Adipocyte (in vitro differentiated cells): ENCODE measurements around the gene EYA2.
A peak's percentile ranks its signal among the peaks of the same experiment; 100 is the strongest.
"Not testable (repeated sequence)": the region's sequence is repeated elsewhere in the genome, so short reads cannot be mapped to it uniquely, and the experiment has no call there.

Source experiments
- DNase-seq: peaks from one replicate; pipeline ENCODE4 v3.0.0-alpha.2; 2015; ENCODE audit warnings: low read depth
- H3K27me3 ChIP-seq: replicated peaks from 2 replicates; pipeline ENCODE4 v1.7.0; 2013; ENCODE audit warnings: mild to moderate bottlenecking, low read length, moderate library complexity; ENCODE audit not compliant: control insufficient read depth, insufficient read depth
- H3K36me3 ChIP-seq: 2 replicates; pipeline ENCODE4 v1.7.0; 2013; ENCODE audit warnings: low read length, mild to moderate bottlenecking, moderate library complexity; ENCODE audit not compliant: control insufficient read depth, insufficient read depth, severe bottlenecking
- H3K4me1 ChIP-seq: 2 replicates; pipeline ENCODE4 v1.7.0; 2013; ENCODE audit warnings: mild to moderate bottlenecking, low read length, moderate library complexity; ENCODE audit not compliant: control insufficient read depth, insufficient read depth
- H3K4me3 ChIP-seq: 2 replicates; pipeline ENCODE4 v1.7.0; 2013; ENCODE audit warnings: mild to moderate bottlenecking, low read length, moderate library complexity
- H3K9ac ChIP-seq: 2 replicates; pipeline ENCODE4 v1.7.0; 2013; ENCODE audit warnings: mild to moderate bottlenecking, low read length, moderate library complexity
- H3K9me3 ChIP-seq: 2 replicates; pipeline ENCODE4 v1.7.0; 2013; ENCODE audit warnings: mild to moderate bottlenecking, low read length, moderate library complexity; ENCODE audit not compliant: control insufficient read depth

The EYA2 gene

DNA sequence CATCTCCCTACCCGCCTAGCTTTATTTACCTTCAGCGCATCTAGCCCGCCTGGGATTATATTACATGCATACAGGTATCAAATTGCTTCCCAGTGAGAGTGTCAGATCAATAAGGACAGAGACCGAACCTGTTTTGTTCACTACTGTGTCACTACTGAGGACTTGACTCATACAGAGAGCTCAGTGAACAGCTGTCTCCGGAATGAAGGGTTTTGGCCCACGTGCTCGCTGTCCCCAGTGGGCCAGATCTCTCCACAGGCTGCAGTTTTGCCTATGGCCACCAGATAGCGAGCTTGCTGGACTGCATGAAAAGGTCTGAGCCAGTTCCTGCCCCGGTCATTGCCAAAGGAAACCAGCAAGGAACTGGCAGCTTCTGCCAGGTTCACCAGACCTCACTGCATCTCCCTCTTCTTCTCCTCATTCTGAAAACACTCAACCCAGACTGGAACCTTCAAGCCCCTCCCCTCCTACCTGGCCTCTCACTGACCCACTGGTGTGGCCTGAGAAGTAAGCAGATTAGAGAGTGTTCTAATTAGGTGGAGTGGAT, 311.0 kb downstream of the EYA2 start:
- Histone ChIP-seq H3K27me3 (no peaks in the 10 kb centered on the region), H3K9me3 (no peaks in the 10 kb centered on the region), H3K4me3 (no peak overlapping the region), H3K9ac (peak overlapping the region; percentile 44), H3K4me1 (peaks cover 14% of the 10 kb centered on the region), H3K36me3 (peaks cover 24% of the 10 kb centered on the region)
- DNase-seq, result peak; percentile 48

- H3K9ac ChIP-seq, DNase-seq, H3K27me3 ChIP-seq, H3K9me3 ChIP-seq, H3K4me3 ChIP-seq: not testable (repeated sequence)
- peaks cover 33% of the 10 kb centered on the region for H3K36me3 ChIP-seq
- H3K4me1 ChIP-seq, result peaks cover 14% of the 10 kb centered on the region
These were observed 311.9 kb downstream of the EYA2 start for GRCh38 chr20:47206552-47206951.

- H3K4me3 ChIP-seq, result no peak overlapping the region
- H3K36me3 ChIP-seq, result peaks cover 38% of the 10 kb centered on the region
- no peak overlapping the region for H3K9ac ChIP-seq
- DNase-seq, result no peak
- no peaks in the 10 kb centered on the region for H3K27me3 ChIP-seq
- no peaks in the 10 kb centered on the region for H3K9me3 ChIP-seq
- peaks cover 14% of the 10 kb centered on the region for H3K4me1 ChIP-seq
These were observed 312.5 kb downstream of the EYA2 start for GRCh38 chr20:47206962-47207641.

GRCh38 chr20:47208534-47209174, 314.0 kb downstream of the EYA2 start:
- Histone ChIP-seq H3K27me3 (no peaks in the 10 kb centered on the region), H3K36me3 (peaks cover 54% of the 10 kb centered on the region), H3K4me1 (peaks cover 14% of the 10 kb centered on the region), H3K9me3 (no peaks in the 10 kb centered on the region), H3K4me3 (no peak overlapping the region), H3K9ac (no peak overlapping the region)
- DNase-seq, result no peak

DNA sequence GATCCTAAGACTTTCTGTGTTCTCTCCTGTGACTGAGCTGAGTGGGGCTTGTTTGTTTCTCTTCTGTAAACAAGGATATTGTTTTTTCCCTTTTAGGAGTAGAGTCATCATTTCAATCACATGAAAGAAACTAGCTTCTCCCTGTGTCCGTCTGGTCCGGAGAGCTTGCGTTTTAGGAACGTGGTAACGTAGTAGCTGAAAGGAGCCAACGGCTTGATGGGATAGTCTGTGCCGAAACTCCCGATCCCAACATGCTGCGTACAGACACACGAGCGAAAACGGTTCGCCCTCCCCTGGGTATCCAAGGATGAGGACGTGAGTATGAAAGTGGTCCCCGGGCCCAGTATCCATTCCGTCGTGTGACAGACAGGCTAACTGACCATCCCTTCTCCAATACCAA, 315.3 kb downstream of the EYA2 start:
- no peak overlapping the region for H3K4me3 ChIP-seq
- no peaks in the 10 kb centered on the region for H3K9me3 ChIP-seq
- no peak for DNase-seq
- no peak overlapping the region for H3K9ac ChIP-seq
- peaks cover 8% of the 10 kb centered on the region for H3K4me1 ChIP-seq
- H3K36me3 ChIP-seq, result peaks cover 67% of the 10 kb centered on the region
- no peaks in the 10 kb centered on the region for H3K27me3 ChIP-seq

GRCh38 chr20:47210470-47210869, 315.8 kb downstream of the EYA2 start:
- peaks cover 72% of the 10 kb centered on the region for H3K36me3 ChIP-seq
- no peaks in the 10 kb centered on the region for H3K27me3 ChIP-seq
- no peak overlapping the region for H3K4me3 ChIP-seq
- no peak for DNase-seq
- no peaks in the 10 kb centered on the region for H3K9me3 ChIP-seq
- H3K4me1 ChIP-seq, result peaks cover 5% of the 10 kb centered on the region
- H3K9ac ChIP-seq, result no peak overlapping the region

DNA sequence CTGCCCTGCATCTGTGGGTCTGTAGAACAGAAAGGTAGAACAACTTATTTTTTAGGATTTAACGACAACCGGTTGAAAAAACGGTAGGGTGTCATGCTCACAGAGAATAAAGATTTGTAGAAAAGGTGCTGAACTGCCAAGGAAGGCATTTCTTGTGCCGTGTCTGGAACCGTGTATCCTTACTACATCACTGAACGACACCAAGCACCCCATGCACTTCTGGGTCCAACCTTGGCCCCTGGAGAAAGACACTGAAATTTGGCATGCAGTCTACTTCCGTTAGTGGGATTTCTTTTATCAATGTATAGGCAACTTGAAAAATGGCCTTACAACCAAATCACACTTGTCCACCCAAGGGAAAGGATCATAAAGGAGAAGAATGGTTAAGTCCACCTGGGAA, 316.4 kb downstream of the EYA2 start:
- Histone ChIP-seq H3K9me3 (no peaks in the 10 kb centered on the region), H3K4me1 (peaks cover under 1% of the 10 kb centered on the region), H3K27me3 (no peaks in the 10 kb centered on the region), H3K36me3 (peaks cover 78% of the 10 kb centered on the region), H3K9ac (no peak overlapping the region), H3K4me3 (no peak overlapping the region)
- no peak for DNase-seq

GRCh38 chr20:47212606-47213207, 318.1 kb downstream of the EYA2 start:
- no peak overlapping the region for H3K4me3 ChIP-seq
- no peaks in the 10 kb centered on the region for H3K9me3 ChIP-seq
- no peaks in the 10 kb centered on the region for H3K4me1 ChIP-seq
- no peak for DNase-seq
- no peak overlapping the region for H3K9ac ChIP-seq
- H3K27me3 ChIP-seq, result no peaks in the 10 kb centered on the region
- H3K36me3 ChIP-seq, result peaks cover 87% of the 10 kb centered on the region

DNA sequence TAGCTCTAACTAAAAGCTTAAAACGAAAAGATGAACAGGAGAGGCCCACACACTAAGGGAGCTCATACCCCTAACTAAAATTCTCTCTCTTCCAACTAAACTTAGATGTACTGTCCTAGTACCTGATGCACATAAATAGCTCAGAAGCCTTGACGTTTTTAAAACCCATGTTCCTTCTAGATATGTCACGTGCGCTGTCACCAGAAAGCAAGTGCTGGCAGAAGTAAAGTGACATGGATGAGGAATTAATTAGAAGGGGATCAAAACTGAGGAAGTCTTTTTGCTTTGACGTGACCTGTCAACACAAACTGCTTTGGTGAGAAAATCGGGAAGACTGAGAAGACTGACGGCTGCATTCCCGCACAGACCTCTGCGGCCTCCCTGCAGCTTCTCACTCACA, 319.3 kb downstream of the EYA2 start:
- H3K27me3 ChIP-seq, result no peaks in the 10 kb centered on the region
- H3K9ac ChIP-seq, result no peak overlapping the region
- no peaks in the 10 kb centered on the region for H3K4me1 ChIP-seq
- H3K4me3 ChIP-seq, result no peak overlapping the region
- H3K9me3 ChIP-seq, result no peaks in the 10 kb centered on the region
- DNase-seq, result no peak
- H3K36me3 ChIP-seq, result peaks cover 91% of the 10 kb centered on the region

- Histone ChIP-seq H3K9ac (no peak overlapping the region), H3K36me3 (peaks cover 86% of the 10 kb centered on the region), H3K9me3 (no peaks in the 10 kb centered on the region), H3K27me3 (no peaks in the 10 kb centered on the region), H3K4me3 (no peak overlapping the region), H3K4me1 (no peaks in the 10 kb centered on the region)
- DNase-seq, result no peak
These were observed 321.2 kb downstream of the EYA2 start for GRCh38 chr20:47215653-47216397.

DNA sequence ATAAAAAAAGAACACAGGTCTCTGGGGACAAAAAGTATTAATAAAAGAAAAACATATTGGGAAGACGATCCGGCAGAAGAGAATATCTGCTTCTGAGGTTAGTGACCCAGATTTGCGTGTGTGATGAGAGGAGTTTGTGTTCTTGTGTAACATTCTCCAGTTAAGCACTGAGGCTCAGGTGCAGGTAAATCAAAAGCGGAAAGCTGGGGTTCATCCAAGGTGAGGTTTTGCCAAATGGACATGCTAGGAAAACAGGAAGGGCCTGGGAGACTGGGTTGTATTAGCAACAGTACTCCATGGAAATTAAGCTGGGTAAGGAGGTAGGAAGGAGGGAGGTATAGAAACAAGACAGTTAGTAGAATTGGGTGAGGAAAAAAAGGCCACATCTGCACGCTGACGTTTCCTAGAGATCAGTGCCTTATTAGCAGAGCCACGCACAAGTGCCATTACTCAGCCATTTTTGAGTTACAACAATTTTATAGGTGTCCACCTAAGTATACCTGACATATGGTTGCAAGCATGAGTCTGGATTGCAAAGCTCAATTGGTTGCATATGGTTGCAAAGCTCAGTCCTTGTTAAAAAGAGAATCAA, 322.3 kb downstream of the EYA2 start:
- H3K9me3 ChIP-seq, result no peaks in the 10 kb centered on the region
- no peak overlapping the region for H3K4me3 ChIP-seq
- peaks cover 86% of the 10 kb centered on the region for H3K36me3 ChIP-seq
- no peaks in the 10 kb centered on the region for H3K27me3 ChIP-seq
- no peaks in the 10 kb centered on the region for H3K4me1 ChIP-seq
- no peak overlapping the region for H3K9ac ChIP-seq
- no peak for DNase-seq
